Measurements from ENCODE around the gene CEND1.

GRCh38 chr11:839280-839623, 49.4 kb upstream of the CEND1 start:
- no peak for TF ChIP-seq CTCF (conservative IDR thresholded peaks at IDR 0.05; ENCODE audit: low read length)
- TF ChIP-seq EZH2phosphoT487 (IDR thresholded peaks at IDR 0.05; ENCODE audit: borderline replicate concordance) = no peak

Data from Loucy (cell line).